ENCODE data around the gene CACNA1B. TPM values are rescaled to one million over a fixed set of nuclear protein-coding genes. Genes with fewer than 3 reads are reported as not detected.
"Not testable (repeated sequence)": the region's sequence is repeated elsewhere in the genome, so short reads cannot be mapped to it uniquely, and the experiment has no call there.

Gene CACNA1B
- total RNA-seq, 8 experiments from 2014 or later, result 0.04 to 12.8 (median 9.7) TPM

DNA sequence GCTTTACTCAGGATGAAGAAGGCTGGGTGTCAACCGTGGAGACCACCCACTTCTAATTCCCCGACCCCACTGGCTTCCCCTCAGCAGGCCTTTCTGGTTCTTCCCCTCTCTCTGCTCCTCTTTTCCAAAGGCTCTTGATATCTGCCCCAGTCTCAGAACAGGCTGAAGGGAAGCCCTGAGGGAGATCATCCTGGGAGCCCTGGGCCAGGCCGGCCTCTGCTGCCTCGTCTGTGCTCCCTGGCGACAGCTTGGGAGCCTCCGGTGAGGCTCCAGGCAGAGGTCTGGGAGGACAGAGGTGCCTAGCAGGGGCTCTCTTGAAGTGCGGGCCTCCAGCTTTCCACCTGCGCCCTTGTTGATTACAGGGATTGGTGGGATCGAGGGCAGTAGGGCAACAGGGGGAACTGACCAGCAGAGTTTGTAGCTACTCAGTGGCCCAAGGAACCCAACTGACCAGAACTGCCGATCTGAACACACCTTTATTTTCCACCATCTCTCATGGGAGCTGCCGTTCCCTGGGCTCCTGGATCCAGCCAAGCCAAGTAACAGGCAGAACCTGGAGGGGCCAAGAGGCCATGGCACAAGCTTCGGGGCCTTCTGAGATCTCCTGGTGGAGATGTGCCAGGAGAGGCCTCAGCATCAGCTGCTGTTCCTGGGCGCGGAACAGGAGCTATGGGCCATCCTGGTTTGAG is 198.5 kb downstream of the CACNA1B start:
- WGBS, 10 experiments, result 39 to 94% (median 90%) methylated on average over 1 to 11 of the region's 14 CpGs; no CpG with 5 or more reads in 5 of the 10 experiments
- no peak for ATAC-seq (replicated peaks in 6 of 8)

DNA sequence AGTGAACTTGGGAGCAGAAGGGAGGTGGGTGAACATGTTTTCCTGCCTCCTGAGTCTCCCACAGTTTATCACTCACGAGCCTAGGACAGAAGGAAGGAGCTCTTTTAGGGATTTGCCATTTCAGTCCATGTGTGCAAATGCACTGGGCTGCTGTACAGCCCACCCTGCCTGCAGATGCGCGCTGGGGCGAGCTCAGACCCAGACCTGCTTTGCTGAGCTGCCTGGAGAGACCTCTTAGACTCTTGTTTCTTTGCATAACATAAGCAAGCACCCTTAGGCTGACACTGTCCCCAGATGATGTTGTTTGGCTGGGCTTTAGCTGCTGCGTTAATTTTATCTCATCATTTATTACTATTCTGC is 199.0 kb downstream of the CACNA1B start:
- WGBS, 10 experiments, result 63 to 100% (median 89%) methylated on average over 1 to 5 of the region's 5 CpGs; no CpG with 5 or more reads in 5 of the 10 experiments
- in situ Hi-C loops (cut with MboI; ENCODE audit: low pct_unique_long_range_greater_than_20kb in 2 of 9, low sequenced_read_pairs in 9 of 9, unreplicated experiment in 9 of 9), result no loop called here

More for the DNA sequence above, 198.5 kb downstream of the CACNA1B start:
- no peaks in the 10 kb centered on the region for H3K4me1 ChIP-seq (replicated peaks in 1 of 2)
- no peak overlapping the region for H3K4me3 ChIP-seq
- in situ Hi-C loops (cut with MboI; ENCODE audit: low pct_unique_long_range_greater_than_20kb in 2 of 9, low sequenced_read_pairs in 9 of 9, unreplicated experiment in 9 of 9), result no loop called here
- no peak overlapping the region for H3K27ac ChIP-seq

DNA sequence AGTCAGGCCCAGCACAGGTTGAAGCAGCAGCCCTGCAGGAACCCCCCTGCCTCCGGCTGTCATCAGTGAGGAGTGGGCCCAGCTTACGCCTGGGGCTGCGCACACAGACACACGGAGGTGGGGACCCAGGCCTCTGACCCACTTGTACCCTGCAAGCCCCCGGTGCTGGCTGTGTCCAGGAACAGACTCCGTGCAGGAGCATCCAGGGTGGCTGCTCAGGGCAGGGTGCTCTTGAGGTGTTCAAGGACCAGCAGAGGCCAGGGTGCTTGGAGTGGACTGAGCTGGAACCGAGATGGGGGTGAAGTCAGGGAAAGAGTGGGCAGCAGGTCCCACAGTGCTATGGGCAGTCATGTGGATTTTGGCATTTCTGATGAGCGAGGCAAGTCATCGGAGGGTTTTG is 199.5 kb downstream of the CACNA1B start:
- Histone ChIP-seq H3K4me3 (no peak overlapping the region), H3K4me1 (replicated peaks in 1 of 2) (no peaks in the 10 kb centered on the region), H3K27ac (no peak overlapping the region)
- ATAC-seq (replicated peaks in 6 of 8), result peak in 1 of 8 experiments; percentile 15
- 0 to 100% (median 90%) methylated on average over 1 to 6 of the region's 9 CpGs; no CpG with 5 or more reads in 3 of the 10 experiments for WGBS, 10 experiments
- in situ Hi-C loops (cut with MboI; ENCODE audit: low pct_unique_long_range_greater_than_20kb in 2 of 9, low sequenced_read_pairs in 9 of 9, unreplicated experiment in 9 of 9), result no loop called here

More for the DNA sequence above, 199.0 kb downstream of the CACNA1B start:
- no peak for ATAC-seq (replicated peaks in 6 of 8)
- no peak overlapping the region for H3K27ac ChIP-seq
- H3K4me1 ChIP-seq (replicated peaks in 1 of 2), result no peaks in the 10 kb centered on the region
- H3K4me3 ChIP-seq, result no peak overlapping the region

DNA sequence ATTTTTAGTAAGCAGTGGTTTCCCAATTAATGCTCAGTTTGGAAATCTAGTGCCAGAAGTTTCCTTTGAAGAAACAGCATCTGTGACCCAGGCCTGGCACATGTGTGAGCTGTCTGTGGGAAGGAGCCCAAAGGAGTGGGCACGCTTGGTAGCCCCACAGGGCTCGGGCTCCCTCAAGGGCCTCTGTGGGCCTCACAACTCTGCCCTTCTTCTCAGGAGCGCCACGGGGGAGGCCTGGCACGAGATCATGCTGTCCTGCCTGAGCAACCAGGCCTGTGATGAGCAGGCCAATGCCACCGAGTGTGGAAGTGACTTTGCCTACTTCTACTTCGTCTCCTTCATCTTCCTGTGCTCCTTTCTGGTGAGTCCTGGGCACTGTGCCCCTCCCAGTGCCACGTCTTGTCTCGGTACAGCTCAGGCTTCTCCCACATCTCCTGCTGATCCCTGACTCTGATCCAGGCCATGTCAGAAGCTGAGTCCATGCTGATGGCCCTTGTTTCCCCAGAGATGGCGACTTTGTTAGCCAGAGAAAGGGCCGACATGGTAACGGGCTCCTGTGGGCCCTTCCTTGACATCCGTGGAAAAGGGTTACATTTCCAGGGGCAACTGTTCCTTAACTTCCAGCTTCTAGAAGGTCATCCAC is 200.4 kb downstream of the CACNA1B start:
- in situ Hi-C loops (cut with MboI; ENCODE audit: low pct_unique_long_range_greater_than_20kb in 2 of 9, low sequenced_read_pairs in 9 of 9, unreplicated experiment in 9 of 9), result no loop called here
- 0 to 95% (median 90%) methylated on average over 2 to 6 of the region's 13 CpGs; no CpG with 5 or more reads in 3 of the 10 experiments for WGBS, 10 experiments
- H3K27ac ChIP-seq, result no peak overlapping the region
- no peak for ATAC-seq (replicated peaks in 6 of 8)
- no peaks in the 10 kb centered on the region for H3K4me1 ChIP-seq (replicated peaks in 1 of 2)
- H3K4me3 ChIP-seq, result no peak overlapping the region

DNA sequence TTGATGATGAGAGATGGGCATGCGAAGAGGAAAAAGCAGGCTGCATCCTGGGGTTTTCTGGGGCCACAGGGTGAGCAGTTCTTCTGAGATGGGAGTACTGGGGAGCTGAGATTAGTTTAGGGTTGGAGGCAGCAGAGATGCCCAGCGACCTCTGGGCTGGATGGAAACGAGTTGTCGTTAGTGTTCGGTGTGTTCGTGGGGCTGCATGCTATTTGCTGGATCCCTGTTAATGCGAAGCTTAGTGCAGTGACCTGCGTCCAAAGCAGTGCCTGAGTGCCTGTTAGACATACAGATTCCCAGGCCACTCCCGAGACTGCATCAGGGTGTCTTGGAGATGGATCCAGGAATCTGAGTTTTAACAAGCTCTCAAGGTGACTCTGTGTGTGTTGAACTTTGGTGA is 201.3 kb downstream of the CACNA1B start:
- Histone ChIP-seq H3K27ac (no peak overlapping the region), H3K4me1 (replicated peaks in 1 of 2) (no peaks in the 10 kb centered on the region), H3K4me3 (no peak overlapping the region)
- ATAC-seq (replicated peaks in 6 of 8), result no peak
- 38 to 91% (median 90%) methylated on average over 2 to 6 of the region's 9 CpGs; no CpG with 5 or more reads in 5 of the 10 experiments for WGBS, 10 experiments
- in situ Hi-C loops (cut with MboI; ENCODE audit: low pct_unique_long_range_greater_than_20kb in 2 of 9, low sequenced_read_pairs in 9 of 9, unreplicated experiment in 9 of 9), result no loop called here

DNA sequence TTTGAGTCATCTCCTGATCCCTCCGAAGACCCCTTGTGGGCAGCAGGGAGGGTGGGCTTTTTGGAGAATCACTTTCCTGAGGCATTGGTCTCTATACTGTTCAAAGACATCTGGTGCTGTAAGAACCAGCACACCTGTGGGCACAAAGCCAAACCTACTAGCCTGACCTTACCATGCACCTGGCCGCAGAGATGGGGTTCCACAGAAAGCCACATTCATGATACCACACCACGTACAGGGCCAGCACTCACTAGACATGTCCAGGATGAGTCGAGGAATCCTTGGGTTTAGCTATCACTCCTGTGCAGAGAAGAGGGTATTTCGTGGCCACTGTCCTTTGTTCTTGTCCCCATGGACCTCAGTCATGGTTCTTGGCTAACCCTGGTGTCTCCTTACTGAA is 203.4 kb downstream of the CACNA1B start:
- in situ Hi-C loops (cut with MboI; ENCODE audit: low pct_unique_long_range_greater_than_20kb in 2 of 9, low sequenced_read_pairs in 9 of 9, unreplicated experiment in 9 of 9), result no loop called here
- H3K4me3 ChIP-seq, result no peak overlapping the region
- WGBS, 10 experiments, result 0 to 100% (median 80%) methylated on average over 1 to 4 of the region's 5 CpGs; no CpG with 5 or more reads in 5 of the 10 experiments
- H3K27ac ChIP-seq, result no peak overlapping the region
- ATAC-seq (replicated peaks in 6 of 8), result no peak
- H3K4me1 ChIP-seq (replicated peaks in 1 of 2), result no peaks in the 10 kb centered on the region

DNA sequence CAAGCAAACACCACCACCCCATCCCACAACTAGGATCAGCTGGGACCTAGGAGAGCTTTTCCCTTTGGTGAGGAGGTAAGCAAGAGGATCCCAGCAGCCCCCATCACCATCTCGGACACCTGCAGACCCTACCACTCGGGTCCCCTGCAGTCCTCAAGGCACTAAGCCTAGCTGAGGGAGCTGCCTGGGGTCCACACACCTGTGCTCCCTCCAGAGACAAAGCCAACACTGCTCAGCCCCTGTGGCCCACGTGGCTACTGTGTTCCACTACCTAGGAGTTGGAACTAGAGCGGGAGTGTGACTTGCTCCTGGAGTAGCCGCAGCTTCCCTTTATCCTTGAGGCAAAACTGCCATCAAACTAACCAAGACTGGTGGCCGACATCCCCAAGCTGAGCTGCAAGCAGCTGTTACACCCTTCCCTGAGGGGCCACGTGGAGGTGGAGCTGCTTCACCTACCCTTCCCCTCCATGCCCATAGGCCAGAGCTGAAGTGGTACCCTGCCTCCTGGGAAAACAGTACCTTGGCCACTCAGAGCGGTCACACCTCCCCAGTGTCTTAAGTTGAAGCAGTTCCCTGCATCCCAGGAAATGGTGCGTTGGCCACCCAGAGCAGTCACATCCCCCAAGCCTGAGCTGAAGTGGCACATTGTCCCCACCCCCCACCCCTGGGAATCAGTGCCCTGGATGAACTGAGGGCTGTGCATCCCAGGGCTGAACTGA is 205.5 kb downstream of the CACNA1B start:
- no peaks in the 10 kb centered on the region for H3K4me1 ChIP-seq (replicated peaks in 1 of 2)
- H3K4me3 ChIP-seq, result no peak overlapping the region
- 0 to 73% (median 50%) methylated on average over 1 to 4 of the region's 9 CpGs; no CpG with 5 or more reads in 7 of the 10 experiments for WGBS, 10 experiments
- ATAC-seq (replicated peaks in 6 of 8), result no peak
- in situ Hi-C loops (cut with MboI; ENCODE audit: low pct_unique_long_range_greater_than_20kb in 2 of 9, low sequenced_read_pairs in 9 of 9, unreplicated experiment in 9 of 9), result no loop called here
- H3K27ac ChIP-seq, result no peak overlapping the region

DNA sequence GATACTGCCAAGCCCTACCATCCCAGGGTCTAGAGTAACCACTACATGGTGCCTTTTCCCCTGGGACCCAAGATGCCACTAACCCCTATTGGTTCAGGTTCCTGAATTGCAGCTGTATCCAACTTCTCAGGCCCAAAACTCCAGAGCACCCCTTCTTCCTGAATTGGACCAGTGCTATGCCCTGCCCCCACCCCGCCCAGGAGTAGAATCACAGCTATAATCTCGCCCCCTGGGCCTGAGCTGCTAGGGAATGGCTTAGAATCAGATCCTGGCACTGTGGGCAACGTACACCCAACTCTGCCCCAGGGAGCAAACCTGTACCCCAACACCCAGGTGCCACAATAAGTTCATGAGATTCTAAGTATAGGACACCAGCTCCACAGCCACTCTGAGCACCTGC is 206.3 kb downstream of the CACNA1B start:
- Histone ChIP-seq H3K27ac (no peak overlapping the region), H3K4me1 (replicated peaks in 1 of 2) (no peaks in the 10 kb centered on the region), H3K4me3 (no peak overlapping the region)
- no peak for ATAC-seq (replicated peaks in 6 of 8)
- in situ Hi-C loops (cut with MboI; ENCODE audit: low pct_unique_long_range_greater_than_20kb in 2 of 9, low sequenced_read_pairs in 9 of 9, unreplicated experiment in 9 of 9), result no loop called here
- 0 to 100% (median 86%) methylated on average over 1 of the region's 3 CpGs; no CpG with 5 or more reads in 6 of the 10 experiments for WGBS, 10 experiments

DNA sequence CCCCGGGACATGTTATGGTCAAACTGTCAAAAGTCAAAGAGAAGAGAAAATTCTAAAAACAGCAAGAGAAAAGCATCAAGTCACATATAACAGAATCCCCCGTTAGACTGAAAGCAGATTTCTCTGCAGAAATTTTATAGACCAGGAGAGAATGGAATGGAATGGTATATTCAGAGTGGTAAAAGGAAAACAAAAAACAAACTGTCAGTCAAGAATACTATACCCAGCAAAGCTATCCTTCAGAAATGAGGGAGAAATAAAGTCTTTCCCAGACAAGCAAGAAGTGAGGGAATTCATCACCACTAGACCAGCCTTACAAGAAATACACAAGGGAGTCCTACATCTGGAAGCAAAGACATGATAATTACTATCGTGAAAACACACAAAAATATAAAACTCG is 208.0 kb downstream of the CACNA1B start:
- Histone ChIP-seq H3K27ac (no peak overlapping the region), H3K4me1 (replicated peaks in 1 of 2) (no peaks in the 10 kb centered on the region), H3K4me3 (no peak overlapping the region)
- ATAC-seq (replicated peaks in 6 of 8), result no peak
- in situ Hi-C loops (cut with MboI; ENCODE audit: low pct_unique_long_range_greater_than_20kb in 2 of 9, low sequenced_read_pairs in 9 of 9, unreplicated experiment in 9 of 9), result no loop called here
- 7 to 100% (median 83%) methylated on average over 3 to 4 of the region's 4 CpGs for whole genome bisulfite sequencing, 10 experiments

DNA sequence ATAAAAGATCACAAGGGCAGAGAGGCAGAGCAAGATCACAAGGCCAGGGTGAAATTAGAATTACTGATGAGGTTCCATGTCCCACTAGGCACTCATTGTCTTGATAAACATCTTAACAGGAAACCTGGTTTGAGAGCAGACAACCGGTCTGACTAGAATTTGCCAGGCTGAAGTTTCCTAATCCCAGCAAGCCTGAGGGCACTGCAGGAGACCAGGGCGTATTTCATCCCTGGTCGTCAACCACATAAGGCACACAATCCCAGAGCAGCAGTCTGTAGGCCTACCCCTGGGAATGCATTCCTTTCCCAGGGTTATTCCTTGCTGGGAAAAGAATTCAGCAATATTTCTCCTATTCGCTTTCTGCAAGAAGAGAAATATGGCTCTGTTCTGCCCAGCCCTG is 214.5 kb downstream of the CACNA1B start:
- 17 to 100% (median 45%) methylated on average over 1 to 3 of the region's 4 CpGs; no CpG with 5 or more reads in 4 of the 10 experiments for WGBS, 10 experiments
- H3K4me3 ChIP-seq; in situ Hi-C loops (cut with MboI; ENCODE audit: low pct_unique_long_range_greater_than_20kb in 2 of 9, low sequenced_read_pairs in 9 of 9, unreplicated experiment in 9 of 9): not testable (repeated sequence)

DNA sequence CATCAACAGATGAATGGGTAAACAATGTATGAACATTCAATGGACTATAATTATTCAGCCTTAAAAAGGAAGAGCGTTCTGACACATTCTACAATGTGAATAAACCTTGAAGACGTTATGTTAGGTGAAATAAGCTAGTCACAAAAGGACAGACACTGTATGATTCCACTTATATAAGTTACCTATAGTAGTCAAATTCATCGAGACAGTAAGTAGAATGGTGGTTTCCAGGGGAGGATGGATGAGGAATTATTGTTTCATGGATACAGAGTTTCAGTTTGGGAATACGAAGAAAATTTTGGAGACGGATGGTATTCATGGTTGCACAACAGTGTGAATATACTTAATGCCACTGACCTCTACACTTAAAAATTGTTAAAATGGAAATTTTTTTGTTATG is 216.4 kb downstream of the CACNA1B start:
- H3K27ac ChIP-seq, result no peak overlapping the region
- H3K4me3 ChIP-seq, result no peak overlapping the region
- H3K4me1 ChIP-seq (replicated peaks in 1 of 2), result no peaks in the 10 kb centered on the region
- no peak for ATAC-seq (replicated peaks in 6 of 8)
- 31 to 100% (median 76%) methylated on average over 2 to 5 of the region's 5 CpGs for WGBS, 10 experiments
- in situ Hi-C loops (cut with MboI; ENCODE audit: low pct_unique_long_range_greater_than_20kb in 2 of 9, low sequenced_read_pairs in 9 of 9, unreplicated experiment in 9 of 9), result no loop called here

More for the DNA sequence above, 214.5 kb downstream of the CACNA1B start:
- H3K27ac ChIP-seq; ATAC-seq (replicated peaks in 6 of 8); H3K4me1 ChIP-seq (replicated peaks in 1 of 2): not testable (repeated sequence)

DNA sequence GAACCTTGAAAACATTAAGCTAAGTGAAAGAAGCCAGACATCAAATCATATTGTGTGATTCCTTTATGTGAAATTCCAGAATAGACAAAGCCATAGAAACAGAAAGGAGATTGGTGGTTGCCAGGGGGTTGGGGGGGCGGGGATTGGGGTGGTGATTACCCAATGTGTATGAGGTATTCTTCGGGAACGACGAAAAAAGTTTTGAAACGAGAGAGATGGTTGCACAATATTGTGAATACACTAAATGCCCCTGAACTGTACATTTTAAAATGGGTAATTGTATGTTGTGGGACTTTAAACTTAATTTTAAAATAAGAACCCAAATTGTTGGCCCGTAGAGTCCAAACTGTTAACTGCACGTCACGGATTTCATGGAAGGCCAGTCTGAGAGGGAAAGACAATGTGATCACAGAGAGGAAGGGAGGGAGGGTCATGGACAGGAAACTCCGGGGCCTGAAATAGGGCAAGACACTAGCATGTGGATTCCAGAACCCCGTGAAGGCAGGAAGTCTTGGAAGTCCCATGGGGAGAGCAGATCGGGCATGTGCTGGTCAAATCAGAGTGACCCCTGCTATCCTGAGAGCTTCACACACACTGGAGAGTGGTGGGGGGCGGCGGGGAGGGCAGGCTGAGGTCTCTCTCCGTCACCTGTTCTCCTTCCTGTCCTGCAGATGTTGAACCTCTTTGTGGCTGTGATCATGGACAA is 218.4 kb downstream of the CACNA1B start:
- Histone ChIP-seq H3K4me3 (no peak overlapping the region), H3K4me1 (replicated peaks in 1 of 2) (no peaks in the 10 kb centered on the region), H3K27ac (no peak overlapping the region)
- 0 to 100% (median 91%) methylated on average over 1 to 7 of the region's 14 CpGs; no CpG with 5 or more reads in 3 of the 10 experiments for WGBS, 10 experiments
- in situ Hi-C loops (cut with MboI; ENCODE audit: low pct_unique_long_range_greater_than_20kb in 2 of 9, low sequenced_read_pairs in 9 of 9, unreplicated experiment in 9 of 9), result no loop called here
- ATAC-seq (replicated peaks in 6 of 8), result no peak

DNA sequence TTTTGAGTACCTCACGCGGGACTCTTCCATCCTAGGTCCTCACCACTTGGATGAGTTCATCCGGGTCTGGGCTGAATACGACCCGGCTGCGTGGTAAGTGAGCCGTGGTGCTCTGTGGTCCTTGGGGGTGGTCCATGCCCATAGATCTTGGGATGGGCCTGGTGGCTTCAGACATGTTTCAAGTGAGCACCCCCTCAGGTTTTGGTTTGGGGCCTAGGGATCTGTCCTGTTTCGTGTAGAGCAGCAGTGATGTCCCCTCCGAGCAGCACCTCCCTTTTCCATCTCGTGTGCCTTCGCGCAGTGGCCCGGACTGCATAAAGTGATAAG is 218.9 kb downstream of the CACNA1B start:
- in situ Hi-C loops (cut with MboI; ENCODE audit: low pct_unique_long_range_greater_than_20kb in 2 of 9, low sequenced_read_pairs in 9 of 9, unreplicated experiment in 9 of 9), result no loop called here
- Histone ChIP-seq H3K27ac (no peak overlapping the region), H3K4me3 (no peak overlapping the region), H3K4me1 (replicated peaks in 1 of 2) (no peaks in the 10 kb centered on the region)
- WGBS, 10 experiments, result 0 to 98% (median 60%) methylated on average over 1 to 10 of the region's 13 CpGs; no CpG with 5 or more reads in 5 of the 10 experiments
- no peak for ATAC-seq (replicated peaks in 6 of 8)
